ENCODE data around the gene LRP1. TPM values are rescaled to one million over a fixed set of nuclear protein-coding genes. Genes with fewer than 3 reads are reported as not detected.
A peak's percentile ranks its signal among the peaks of the same experiment; 100 is the strongest.

The LRP1 gene
- total RNA-seq, 1 donor from 2014 or later: 62.7 TPM

GRCh38 chr12:57128519-57129247 is 400 bp downstream of the LRP1 start:
- Mint-ChIP-seq H3K36me3 (ENCODE audit: low read depth) (no peaks in the 10 kb centered on the region), H3K4me1 (peaks cover 45% of the 10 kb centered on the region), H3K27me3 (ENCODE audit: low read depth) (peaks cover 19% of the 10 kb centered on the region), H3K9me3 (no peaks in the 10 kb centered on the region), H3K4me3 (peak overlapping the region; percentile 90), H3K27ac (ENCODE audit: unreplicated experiment) (no peak overlapping the region)
- TF ChIP-seq CTCF (conservative IDR thresholded peaks at IDR 0.05): no peak
- no peak for DNase-seq (ENCODE audit: low read depth, low spot score)

GRCh38 chr12:57129321-57129842 is 1.1 kb downstream of the LRP1 start:
- Mint-ChIP-seq H3K27me3 (ENCODE audit: low read depth) (peaks cover 19% of the 10 kb centered on the region), H3K27ac (ENCODE audit: unreplicated experiment) (no peak overlapping the region), H3K4me3 (peak overlapping the region; percentile 91), H3K36me3 (ENCODE audit: low read depth) (no peaks in the 10 kb centered on the region), H3K4me1 (peaks cover 52% of the 10 kb centered on the region), H3K9me3 (no peaks in the 10 kb centered on the region)
- no peak for DNase-seq (ENCODE audit: low read depth, low spot score)
- TF ChIP-seq CTCF (conservative IDR thresholded peaks at IDR 0.05): no peak

- Mint-ChIP-seq H3K27ac (ENCODE audit: unreplicated experiment) (peak overlapping the region; percentile 9), H3K9me3 (no peaks in the 10 kb centered on the region), H3K27me3 (ENCODE audit: low read depth) (peaks cover 19% of the 10 kb centered on the region), H3K4me3 (peak overlapping the region; percentile 91), H3K36me3 (ENCODE audit: low read depth) (no peaks in the 10 kb centered on the region), H3K4me1 (peaks cover 56% of the 10 kb centered on the region)
- no peak for TF ChIP-seq CTCF (conservative IDR thresholded peaks at IDR 0.05)
- DNase-seq (ENCODE audit: low read depth, low spot score): no peak
Measured at GRCh38 chr12:57129889-57130288, 1.6 kb downstream of the LRP1 start.

GRCh38 chr12:57130941-57131340 is 2.7 kb downstream of the LRP1 start:
- no peak for TF ChIP-seq CTCF (conservative IDR thresholded peaks at IDR 0.05)
- no peaks in the 10 kb centered on the region for H3K36me3 Mint-ChIP-seq (ENCODE audit: low read depth)
- DNase-seq (ENCODE audit: low read depth, low spot score): no peak
- H3K4me1 Mint-ChIP-seq: peaks cover 67% of the 10 kb centered on the region
- H3K27ac Mint-ChIP-seq (ENCODE audit: unreplicated experiment): no peak overlapping the region
- H3K27me3 Mint-ChIP-seq (ENCODE audit: low read depth): peaks cover 15% of the 10 kb centered on the region
- H3K4me3 Mint-ChIP-seq: peak overlapping the region; percentile 86
- no peaks in the 10 kb centered on the region for H3K9me3 Mint-ChIP-seq

- Mint-ChIP-seq H3K36me3 (ENCODE audit: low read depth) (no peaks in the 10 kb centered on the region), H3K4me3 (peak overlapping the region; percentile 86), H3K27ac (ENCODE audit: unreplicated experiment) (no peak overlapping the region), H3K9me3 (no peaks in the 10 kb centered on the region), H3K4me1 (peaks cover 70% of the 10 kb centered on the region), H3K27me3 (ENCODE audit: low read depth) (peaks cover 7% of the 10 kb centered on the region)
- no peak for DNase-seq (ENCODE audit: low read depth, low spot score)
- no peak for TF ChIP-seq CTCF (conservative IDR thresholded peaks at IDR 0.05)
Measured at GRCh38 chr12:57131896-57132744, 3.8 kb downstream of the LRP1 start.

All from neural crest cell (in vitro differentiated cells).